HFFc6 (cell line): ENCODE results near the gene FRG1. TPM values are rescaled to one million over a fixed set of nuclear protein-coding genes. Genes with fewer than 3 reads are reported as not detected.
"Not testable (repeated sequence)": the region's sequence is repeated elsewhere in the genome, so short reads cannot be mapped to it uniquely, and the experiment has no call there.

ENCODE experiments used
- DNase-seq: peaks from one replicate; pipeline ENCODE4 v3.0.0-alpha.2; 2018
- H3K27ac Mint-ChIP-seq: 2 replicates; pipeline ENCODE4 v1.8.0; 2020; ENCODE audit warnings: mild to moderate bottlenecking, mixed read lengths
- H3K27me3 Mint-ChIP-seq: 2 replicates; pipeline ENCODE4 v1.8.0; 2021; ENCODE audit warnings: mild to moderate bottlenecking, moderate library complexity, mixed read lengths; ENCODE audit not compliant: insufficient read depth
- H3K36me3 Mint-ChIP-seq: 2 replicates; pipeline ENCODE4 v1.8.0; 2021; ENCODE audit warnings: low read depth, mixed read lengths
- H3K4me1 Mint-ChIP-seq: 2 replicates; pipeline ENCODE4 v1.8.0; 2020; ENCODE audit warnings: low read depth, mixed read lengths
- H3K4me3 Mint-ChIP-seq: 2 replicates; pipeline ENCODE4 v1.8.0; 2020; ENCODE audit warnings: mild to moderate bottlenecking, moderate library complexity, mixed read lengths
- H3K9me3 Mint-ChIP-seq: 2 replicates; pipeline ENCODE4 v1.8.0; 2020; ENCODE audit warnings: mild to moderate bottlenecking, mixed read lengths
- total RNA-seq, 6 experiments: library from RNA; stranded (reverse); fragmentation: NEBNext Ultra II Directional; extraction: Animal tissue kit (Norgen Biotek cat#: 25700); gene quantifications; 2 replicates in 1 of 6; 3 replicates in 5 of 6; pipeline ENCODE4 v1.2.3, GENCODE V29; 2021
- TF ChIP-seq, protein P1 (sequence below): fragments of 200-600 bp; sonication (generic); IDR thresholded peaks from 2 replicates; pipeline ENCODE4 v1.5.0; 2021; ENCODE audit warnings: antibody characterized with exemption, mild to moderate bottlenecking

The FRG1 gene
- total RNA-seq, 6 experiments from 2014 or later, result 30.3 to 46.1 (median 37.2) TPM

DNA sequence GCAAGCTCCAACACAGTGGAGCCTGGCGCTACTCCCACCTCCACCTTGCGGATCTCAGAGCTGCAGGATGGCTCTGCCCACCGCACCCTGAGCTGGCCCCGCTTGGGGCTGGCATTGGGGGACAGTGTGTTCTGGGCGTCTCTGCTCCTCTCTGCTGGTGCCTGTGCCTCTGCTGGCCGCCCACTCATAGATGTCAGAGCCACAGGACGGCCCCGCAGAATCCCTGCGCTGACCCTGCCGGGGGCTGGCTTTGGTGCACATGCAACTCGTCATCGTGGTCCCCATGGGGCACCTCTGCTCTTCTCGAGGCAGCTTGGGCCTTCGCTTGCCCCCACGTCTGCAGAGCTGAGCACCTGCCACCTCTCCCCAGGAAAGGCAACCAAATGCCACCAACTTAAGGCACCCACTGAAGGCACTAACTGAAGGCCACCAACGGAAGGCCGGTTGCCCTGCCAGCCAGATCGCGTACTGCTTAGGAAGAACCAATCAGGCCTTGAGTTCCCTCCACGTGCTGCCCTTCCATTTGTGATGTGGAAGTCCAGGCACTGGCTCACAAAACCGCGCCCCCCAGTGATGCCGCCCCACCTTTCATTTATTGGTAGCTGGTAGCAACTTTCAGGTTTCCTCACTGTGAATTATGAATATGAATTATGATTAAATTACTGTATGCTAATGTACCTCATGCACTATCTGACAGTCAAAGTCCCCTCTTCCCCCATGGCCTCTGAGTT lies 23.3 kb upstream of the FRG1 start:
- H3K4me3 Mint-ChIP-seq, result no peak overlapping the region
- peaks cover 19% of the 10 kb centered on the region for H3K9me3 Mint-ChIP-seq
- no peak overlapping the region for H3K27ac Mint-ChIP-seq
- TF ChIP-seq, protein P1, sequence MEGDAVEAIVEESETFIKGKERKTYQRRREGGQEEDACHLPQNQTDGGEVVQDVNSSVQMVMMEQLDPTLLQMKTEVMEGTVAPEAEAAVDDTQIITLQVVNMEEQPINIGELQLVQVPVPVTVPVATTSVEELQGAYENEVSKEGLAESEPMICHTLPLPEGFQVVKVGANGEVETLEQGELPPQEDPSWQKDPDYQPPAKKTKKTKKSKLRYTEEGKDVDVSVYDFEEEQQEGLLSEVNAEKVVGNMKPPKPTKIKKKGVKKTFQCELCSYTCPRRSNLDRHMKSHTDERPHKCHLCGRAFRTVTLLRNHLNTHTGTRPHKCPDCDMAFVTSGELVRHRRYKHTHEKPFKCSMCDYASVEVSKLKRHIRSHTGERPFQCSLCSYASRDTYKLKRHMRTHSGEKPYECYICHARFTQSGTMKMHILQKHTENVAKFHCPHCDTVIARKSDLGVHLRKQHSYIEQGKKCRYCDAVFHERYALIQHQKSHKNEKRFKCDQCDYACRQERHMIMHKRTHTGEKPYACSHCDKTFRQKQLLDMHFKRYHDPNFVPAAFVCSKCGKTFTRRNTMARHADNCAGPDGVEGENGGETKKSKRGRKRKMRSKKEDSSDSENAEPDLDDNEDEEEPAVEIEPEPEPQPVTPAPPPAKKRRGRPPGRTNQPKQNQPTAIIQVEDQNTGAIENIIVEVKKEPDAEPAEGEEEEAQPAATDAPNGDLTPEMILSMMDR, result no peak
- peaks cover 2% of the 10 kb centered on the region; the same call in 1 of the 2 replicates for H3K27me3 Mint-ChIP-seq
- H3K4me1 Mint-ChIP-seq, result no peaks in the 10 kb centered on the region
- peaks cover 11% of the 10 kb centered on the region for H3K36me3 Mint-ChIP-seq
- no peak for DNase-seq

DNA sequence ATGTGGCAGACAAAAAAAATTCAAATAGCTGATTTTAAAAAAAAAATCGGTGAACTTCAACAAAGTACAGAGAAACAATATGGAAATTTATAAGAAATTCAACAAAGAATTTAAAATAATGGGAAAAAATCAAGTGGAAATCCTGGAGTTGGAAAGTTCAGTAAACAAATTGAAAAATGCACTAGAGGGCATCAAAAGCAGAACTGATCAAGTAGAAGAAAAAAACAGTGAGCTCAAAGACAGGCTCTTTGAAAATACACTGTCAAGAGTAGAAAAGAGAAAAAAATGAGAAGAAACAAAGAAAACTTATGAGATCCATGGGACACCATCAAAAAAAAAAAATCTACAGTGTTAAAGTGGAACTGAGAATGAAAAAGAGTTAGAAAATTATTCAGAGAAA lies 19.6 kb upstream of the FRG1 start:
- no peaks in the 10 kb centered on the region for H3K4me1 Mint-ChIP-seq
- H3K4me3 Mint-ChIP-seq, result no peak overlapping the region
- no peak overlapping the region for H3K27ac Mint-ChIP-seq
- TF ChIP-seq, protein P1, result no peak
- H3K9me3 Mint-ChIP-seq, result peaks cover 19% of the 10 kb centered on the region
- DNase-seq, result no peak
- no peaks in the 10 kb centered on the region for H3K27me3 Mint-ChIP-seq
- H3K36me3 Mint-ChIP-seq, result peaks cover 11% of the 10 kb centered on the region

DNA sequence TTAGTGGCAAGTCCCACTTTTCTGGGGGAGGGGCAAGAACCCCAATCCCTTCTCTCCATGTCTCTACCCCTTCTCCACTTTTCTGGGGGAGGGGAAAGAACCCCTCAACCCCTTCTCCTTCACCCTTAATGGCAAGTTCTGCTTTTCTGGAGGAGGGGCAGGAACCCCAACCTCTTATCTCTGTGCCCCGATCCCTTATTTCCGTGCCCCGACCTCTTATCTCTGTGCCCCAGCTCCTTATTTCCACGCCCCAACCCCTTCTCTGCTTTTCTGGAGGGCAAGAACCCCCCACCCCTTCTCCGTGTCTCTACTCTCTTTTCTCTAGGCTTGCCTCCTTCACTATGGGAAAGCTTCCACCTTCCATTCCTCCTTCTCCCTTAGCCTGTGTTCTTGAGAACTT lies 13.9 kb upstream of the FRG1 start:
- not testable (repeated sequence) for H3K9me3 Mint-ChIP-seq

DNA sequence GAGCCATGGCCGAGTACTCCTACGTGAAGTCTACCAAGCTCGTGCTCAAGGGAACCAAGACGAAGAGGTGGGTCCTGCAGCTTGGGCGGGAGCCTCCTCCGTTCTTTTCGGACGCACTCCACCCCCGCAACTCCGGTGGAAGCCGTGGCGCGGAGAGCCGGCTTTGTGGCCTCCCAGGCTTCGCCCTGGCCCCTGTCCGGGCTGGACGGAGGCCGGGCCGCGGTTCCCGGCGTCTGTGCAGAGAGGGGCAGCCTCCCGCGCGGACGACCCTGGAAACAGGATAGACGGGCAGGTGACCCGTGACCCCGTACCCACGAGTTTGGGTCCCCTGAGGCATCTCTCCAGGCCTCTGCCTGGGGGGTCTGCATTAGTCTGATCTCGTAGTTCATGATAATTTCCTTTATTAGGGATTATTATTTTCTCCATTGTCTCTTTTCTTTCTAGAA lies 356 bp downstream of the FRG1 start:
- H3K27ac Mint-ChIP-seq, result peak overlapping the region; percentile 90
- H3K9me3 Mint-ChIP-seq, result no peaks in the 10 kb centered on the region
- H3K4me1 Mint-ChIP-seq, result peaks cover 43% of the 10 kb centered on the region
- peak overlapping the region; percentile 96 for H3K4me3 Mint-ChIP-seq
- no peaks in the 10 kb centered on the region; the same call in 1 of the 2 replicates for H3K27me3 Mint-ChIP-seq
- no peak for DNase-seq
- TF ChIP-seq, protein P1, result no peak
- H3K36me3 Mint-ChIP-seq, result peaks cover 29% of the 10 kb centered on the region

More for the DNA sequence above, 13.9 kb upstream of the FRG1 start:
- H3K27ac Mint-ChIP-seq, H3K4me1 Mint-ChIP-seq, H3K36me3 Mint-ChIP-seq, H3K27me3 Mint-ChIP-seq, H3K4me3 Mint-ChIP-seq, DNase-seq: not testable (repeated sequence)

DNA sequence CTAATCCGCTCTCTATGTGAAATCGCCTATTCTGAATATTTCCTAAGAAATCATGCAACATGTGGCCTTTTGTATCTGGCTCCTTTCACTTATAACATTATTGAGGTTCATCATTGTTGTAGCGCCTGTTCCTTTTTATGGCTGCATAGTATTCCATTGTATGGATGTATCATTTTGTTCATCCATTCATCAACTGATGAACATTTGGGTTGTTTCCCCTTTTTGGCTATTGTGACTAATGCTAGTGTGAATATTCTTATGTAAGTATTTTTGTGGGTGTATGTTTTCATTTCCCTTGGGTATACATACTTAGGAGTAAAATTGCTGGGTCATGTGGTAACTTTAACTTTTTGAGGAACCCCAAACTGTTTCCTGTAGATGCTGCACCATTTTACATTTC lies 1.7 kb downstream of the FRG1 start:
- not testable (repeated sequence) for H3K27ac Mint-ChIP-seq

DNA sequence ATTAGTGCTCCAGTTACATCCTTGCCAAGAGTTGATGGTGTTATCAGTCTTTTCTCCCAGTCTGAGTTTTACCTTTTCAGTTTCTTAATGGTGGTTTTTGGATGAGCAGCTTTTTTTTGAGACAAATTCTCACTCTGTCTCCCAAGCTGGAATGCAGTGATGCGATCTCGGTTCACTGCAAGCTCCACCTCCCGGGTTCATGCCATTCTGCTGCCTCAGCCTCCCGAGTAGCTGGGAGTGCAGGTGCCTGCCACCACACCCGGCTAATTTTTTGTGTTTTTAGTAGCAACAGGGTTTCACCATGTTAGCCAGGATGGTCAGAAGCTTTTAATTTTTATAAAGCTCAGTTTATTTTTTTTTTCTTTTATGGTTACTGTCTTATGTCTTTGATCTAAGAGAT lies 3.4 kb downstream of the FRG1 start:
- H3K9me3 Mint-ChIP-seq, DNase-seq, H3K27me3 Mint-ChIP-seq, H3K27ac Mint-ChIP-seq, H3K4me3 Mint-ChIP-seq: not testable (repeated sequence)
- H3K4me1 Mint-ChIP-seq, result peaks cover 53% of the 10 kb centered on the region
- peaks cover 29% of the 10 kb centered on the region for H3K36me3 Mint-ChIP-seq

More for the DNA sequence above, 1.7 kb downstream of the FRG1 start:
- not testable (repeated sequence) for H3K27me3 Mint-ChIP-seq, H3K9me3 Mint-ChIP-seq, DNase-seq
- peaks cover 29% of the 10 kb centered on the region for H3K36me3 Mint-ChIP-seq
- peaks cover 48% of the 10 kb centered on the region for H3K4me1 Mint-ChIP-seq
- peak overlapping the region; percentile 56 for H3K4me3 Mint-ChIP-seq

DNA sequence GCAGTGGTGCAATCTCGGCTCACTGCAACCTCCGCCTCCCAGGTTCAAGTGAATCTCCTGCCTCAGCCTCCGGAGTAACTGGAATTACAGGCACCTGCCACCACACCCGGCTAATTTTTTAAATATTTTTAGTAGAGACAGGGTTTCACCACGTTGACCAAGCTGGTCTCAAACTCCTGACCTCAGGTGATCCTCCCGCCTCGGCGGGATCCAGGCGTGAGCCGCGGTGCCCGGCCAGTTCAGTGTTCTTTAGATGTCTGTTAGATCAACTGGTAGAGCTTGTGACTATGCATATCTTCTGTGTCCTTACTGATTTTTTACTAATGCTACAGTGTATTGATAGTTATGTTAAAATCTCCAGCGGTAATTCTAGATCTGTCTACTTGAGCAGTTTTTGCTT lies 6.2 kb downstream of the FRG1 start:
- H3K27ac Mint-ChIP-seq, H3K27me3 Mint-ChIP-seq, DNase-seq, H3K4me3 Mint-ChIP-seq, H3K9me3 Mint-ChIP-seq: not testable (repeated sequence)
- Mint-ChIP-seq H3K36me3 (peaks cover 22% of the 10 kb centered on the region), H3K4me1 (peaks cover 33% of the 10 kb centered on the region)

DNA sequence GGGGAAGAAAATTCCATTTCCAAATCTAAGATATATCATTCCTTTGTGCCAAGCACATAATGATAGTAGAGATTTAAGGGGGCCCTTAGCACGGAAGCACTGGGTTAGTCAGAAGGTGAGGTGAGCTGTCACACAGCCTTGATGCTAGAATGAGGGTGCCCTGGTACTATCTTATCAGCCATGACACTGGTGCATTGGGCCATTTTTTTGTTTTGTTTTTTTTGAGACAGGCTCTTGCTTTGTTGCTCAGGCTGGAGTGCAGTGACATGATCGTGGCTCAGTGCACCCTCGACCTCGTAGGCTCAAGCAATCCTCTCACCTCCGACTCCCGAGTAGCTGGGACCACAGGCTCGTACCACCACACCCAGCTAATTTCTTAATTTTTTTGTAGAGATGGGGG lies 7.8 kb downstream of the FRG1 start:
- H3K36me3 Mint-ChIP-seq, result peaks cover 23% of the 10 kb centered on the region
- H3K27me3 Mint-ChIP-seq, H3K4me3 Mint-ChIP-seq, DNase-seq, H3K27ac Mint-ChIP-seq, H3K9me3 Mint-ChIP-seq: not testable (repeated sequence)
- H3K4me1 Mint-ChIP-seq, result peaks cover 19% of the 10 kb centered on the region

DNA sequence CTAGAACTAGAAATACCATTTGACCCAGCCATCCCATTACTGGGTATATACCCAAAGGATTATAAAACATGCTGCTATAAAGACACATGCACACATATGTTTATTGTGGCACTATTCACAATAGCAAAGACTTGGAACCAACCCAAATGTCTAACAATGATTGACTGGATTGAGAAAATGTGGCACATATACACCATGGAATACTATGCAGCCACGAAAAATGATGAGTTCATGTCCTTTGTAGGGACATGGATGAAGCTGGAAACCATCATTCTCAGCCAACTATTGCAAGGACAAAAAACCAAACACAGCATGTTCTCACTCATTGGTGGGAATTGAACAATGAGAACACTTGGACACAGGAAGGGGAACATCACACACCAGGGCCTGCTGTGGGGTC lies 28.6 kb downstream of the FRG1 start:
- not testable (repeated sequence) for H3K4me3 Mint-ChIP-seq, DNase-seq, H3K4me1 Mint-ChIP-seq, H3K27me3 Mint-ChIP-seq, H3K27ac Mint-ChIP-seq
- Mint-ChIP-seq H3K9me3 (peaks cover 18% of the 10 kb centered on the region), H3K36me3 (peaks cover 12% of the 10 kb centered on the region)
